GM19467 (cell line): ENCODE results near the gene DHX32.
"Not testable (repeated sequence)": the region's sequence is repeated elsewhere in the genome, so short reads cannot be mapped to it uniquely, and the experiment has no call there.

Source experiments
- ATAC-seq: cut with Tn5 transposase; IDR thresholded peaks from one replicate; pipeline ENCODE4 v1.9.1; 2021; ENCODE audit warnings: mild to moderate bottlenecking, moderate library complexity; ENCODE audit not compliant: unreplicated experiment

The DHX32 gene

GRCh38 chr10:125896088-125896934 is 15.2 kb upstream of the DHX32 start, which contains the start of gene FANK1:
FANK1 (plus strand) TSS chr10:125896564; CDS start chr10:125896643, 79 bp downstream.
- ATAC-seq = peak; percentile 85

GRCh38 chr10:125895130-125896087 is 14.3 kb upstream of the DHX32 start:
- peak; percentile 40 for ATAC-seq

- ATAC-seq = not testable (repeated sequence)
These were observed 13.1 kb upstream of the DHX32 start for GRCh38 chr10:125894176-125894575.

GRCh38 chr10:125892402-125892801 is 11.3 kb upstream of the DHX32 start:
- ATAC-seq = not testable (repeated sequence)

- ATAC-seq = not testable (repeated sequence)
These were observed 8.3 kb upstream of the DHX32 start for GRCh38 chr10:125889441-125889840.

GRCh38 chr10:125886914-125887512 is 5.9 kb upstream of the DHX32 start:
- ATAC-seq = no peak

- ATAC-seq = no peak
These were observed 2.1 kb upstream of the DHX32 start for GRCh38 chr10:125883211-125883610.

GRCh38 chr10:125882596-125882995 is 1.5 kb upstream of the DHX32 start:
- ATAC-seq = no peak

- no peak for ATAC-seq
These were observed 373 bp downstream of the DHX32 start for GRCh38 chr10:125880719-125881118.

GRCh38 chr10:125878957-125879835 is 1.9 kb downstream of the DHX32 start:
- no peak for ATAC-seq

- no peak for ATAC-seq
These were observed 9.8 kb downstream of the DHX32 start for GRCh38 chr10:125871338-125871737.

GRCh38 chr10:125868372-125868975 is 12.6 kb downstream of the DHX32 start:
- ATAC-seq = no peak

GRCh38 chr10:125866421-125867029 is 14.6 kb downstream of the DHX32 start:
- ATAC-seq = no peak

- no peak for ATAC-seq
These were observed 16.0 kb downstream of the DHX32 start for GRCh38 chr10:125865120-125865519.

GRCh38 chr10:125859128-125859817 is 21.8 kb downstream of the DHX32 start:
- ATAC-seq = no peak

- ATAC-seq = no peak
These were observed 23.8 kb downstream of the DHX32 start for GRCh38 chr10:125857185-125857760.

- ATAC-seq = no peak
These were observed 28.6 kb downstream of the DHX32 start for GRCh38 chr10:125852487-125852886.
